K562 treated with DMSO at 1 percent for 4 hours (cell line): ENCODE data around the gene ENPEP. TPM values are rescaled to one million over a fixed set of nuclear protein-coding genes. Genes with fewer than 3 reads are reported as not detected.

Source experiments
- total RNA-seq: library from RNA; unstranded; fragments of 300-600 nt; gene quantifications from 2 replicates; pipeline ENCODE4 v1.2.3, GENCODE V29; 2022; ENCODE audit not compliant: insufficient read depth

ENPEP gene
- total RNA-seq, result 0.16 TPM in 2 replicates

GRCh38 chr4:110475881-110476818 is at the start of gene ENPEP:
TSS of gene ENPEP (plus strand) at chr4:110476155. CDS start at chr4:110476415, 260 bp downstream.

Other genes starting within 250 kb of the ENPEP start
- not detected in 2 replicates for gene PITX2, start 146.9 kb downstream of the ENPEP start, total RNA-seq